Ectodermal cell (in vitro differentiated cells): ENCODE measurements around the gene SWAP70.
"Not testable (repeated sequence)": the region's sequence is repeated elsewhere in the genome, so short reads cannot be mapped to it uniquely, and the experiment has no call there.

ENCODE experiments used
- H3K27ac ChIP-seq: 2 replicates; pipeline ENCODE4 v1.7.0; 2013; ENCODE audit warnings: mild to moderate bottlenecking, low read depth, low read length; ENCODE audit not compliant: insufficient read depth, poor library complexity, severe bottlenecking
- H3K27me3 ChIP-seq: 2 replicates; pipeline ENCODE4 v1.7.0; 2013; ENCODE audit warnings: mild to moderate bottlenecking, low read length; ENCODE audit not compliant: insufficient read depth, control insufficient read depth, poor library complexity, severe bottlenecking
- H3K36me3 ChIP-seq: one replicate; pipeline ENCODE4 v1.7.0; 2013; ENCODE audit warnings: low read length; ENCODE audit not compliant: control insufficient read depth, insufficient read depth
- H3K4me1 ChIP-seq: one replicate; pipeline ENCODE4 v1.7.0; 2013; ENCODE audit warnings: low read length; ENCODE audit not compliant: control insufficient read depth, insufficient read depth
- H3K4me3 ChIP-seq: 2 replicates; pipeline ENCODE4 v1.7.0; 2013; ENCODE audit warnings: low read depth, low read length, control low read depth; ENCODE audit not compliant: insufficient read depth
- H3K9me3 ChIP-seq: 2 replicates; pipeline ENCODE4 v1.7.0; 2013; ENCODE audit warnings: mild to moderate bottlenecking, low read length, moderate library complexity; ENCODE audit not compliant: control insufficient read depth
- WGBS, 2 experiments: methylation state at CpG; one replicate each; pipeline ENCODE4 v1.1.7; 2013; ENCODE audit warnings: missing lambda C conversion rate in 2 of 2; 5-methylcytosine and 5-hydroxymethylcytosine counted together

The SWAP70 gene

GRCh38 chr11:9688716-9689511 is 25.0 kb downstream of the SWAP70 start:
- Histone ChIP-seq H3K4me1 (peaks cover 19% of the 10 kb centered on the region), H3K9me3 (no peaks in the 10 kb centered on the region), H3K27me3 (no peaks in the 10 kb centered on the region), H3K36me3 (no peaks in the 10 kb centered on the region), H3K4me3 (no peak overlapping the region), H3K27ac (no peak overlapping the region)
- 64 to 66% methylated on average over 7 of the region's 7 CpGs for WGBS, 2 experiments

GRCh38 chr11:9689721-9690120 is 25.8 kb downstream of the SWAP70 start:
- no peaks in the 10 kb centered on the region for H3K9me3 ChIP-seq
- H3K27me3 ChIP-seq: no peaks in the 10 kb centered on the region
- no peak overlapping the region for H3K4me3 ChIP-seq
- H3K27ac ChIP-seq: no peak overlapping the region
- no peaks in the 10 kb centered on the region for H3K36me3 ChIP-seq
- 80 to 83% methylated on average over 5 of the region's 5 CpGs for WGBS, 2 experiments
- peaks cover 19% of the 10 kb centered on the region for H3K4me1 ChIP-seq

GRCh38 chr11:9691865-9692264 is 28.0 kb downstream of the SWAP70 start:
- Histone ChIP-seq H3K36me3 (no peaks in the 10 kb centered on the region), H3K27me3 (no peaks in the 10 kb centered on the region), H3K27ac (no peak overlapping the region), H3K4me3 (no peak overlapping the region), H3K9me3 (no peaks in the 10 kb centered on the region), H3K4me1 (peaks cover 19% of the 10 kb centered on the region)

- Histone ChIP-seq H3K36me3 (no peaks in the 10 kb centered on the region), H3K4me1 (peaks cover 19% of the 10 kb centered on the region), H3K27ac (no peak overlapping the region), H3K4me3 (no peak overlapping the region), H3K27me3 (no peaks in the 10 kb centered on the region), H3K9me3 (no peaks in the 10 kb centered on the region)
- WGBS, 2 experiments: 89 to 96% methylated on average over 2 of the region's 2 CpGs
These were observed 28.8 kb downstream of the SWAP70 start for GRCh38 chr11:9692691-9693090.

- H3K27ac ChIP-seq: no peak overlapping the region
- H3K27me3 ChIP-seq: no peaks in the 10 kb centered on the region
- peaks cover 10% of the 10 kb centered on the region for H3K4me1 ChIP-seq
- 87 to 92% methylated on average over 2 of the region's 2 CpGs for WGBS, 2 experiments
- H3K36me3 ChIP-seq: no peaks in the 10 kb centered on the region
- H3K4me3 ChIP-seq: no peak overlapping the region
- H3K9me3 ChIP-seq: no peaks in the 10 kb centered on the region
These were observed 30.1 kb downstream of the SWAP70 start for GRCh38 chr11:9693801-9694553.

GRCh38 chr11:9695228-9695627 is 31.4 kb downstream of the SWAP70 start:
- not testable (repeated sequence) for H3K9me3 ChIP-seq, H3K4me3 ChIP-seq, H3K4me1 ChIP-seq, H3K27me3 ChIP-seq, H3K27ac ChIP-seq, H3K36me3 ChIP-seq
- WGBS, 2 experiments: 88 to 99% methylated on average over 8 of the region's 8 CpGs

GRCh38 chr11:9697766-9698165 is 33.9 kb downstream of the SWAP70 start:
- H3K36me3 ChIP-seq: no peaks in the 10 kb centered on the region
- no peaks in the 10 kb centered on the region for H3K27me3 ChIP-seq
- no peak overlapping the region for H3K4me3 ChIP-seq
- H3K9me3 ChIP-seq: no peaks in the 10 kb centered on the region
- no peak overlapping the region for H3K27ac ChIP-seq
- H3K4me1 ChIP-seq: no peaks in the 10 kb centered on the region
- WGBS, 2 experiments: 92 to 95% methylated on average over 4 of the region's 4 CpGs

GRCh38 chr11:9700105-9700801 is 36.4 kb downstream of the SWAP70 start:
- H3K4me1 ChIP-seq: no peaks in the 10 kb centered on the region
- no peaks in the 10 kb centered on the region for H3K9me3 ChIP-seq
- WGBS, 2 experiments: 93 to 99% methylated on average over 1 to 2 of the region's 2 CpGs
- H3K4me3 ChIP-seq: no peak overlapping the region
- H3K36me3 ChIP-seq: no peaks in the 10 kb centered on the region
- H3K27ac ChIP-seq: no peak overlapping the region
- no peaks in the 10 kb centered on the region for H3K27me3 ChIP-seq

- Histone ChIP-seq H3K27me3 (no peaks in the 10 kb centered on the region), H3K4me3 (no peak overlapping the region), H3K36me3 (no peaks in the 10 kb centered on the region), H3K4me1 (no peaks in the 10 kb centered on the region), H3K27ac (no peak overlapping the region), H3K9me3 (no peaks in the 10 kb centered on the region)
- 50% methylated on average over 1 of the region's 1 CpG; no CpG with 5 or more reads in 1 of the 2 experiments for WGBS, 2 experiments
These were observed 37.9 kb downstream of the SWAP70 start for GRCh38 chr11:9701799-9702198.

GRCh38 chr11:9703280-9703679 is 39.4 kb downstream of the SWAP70 start:
- Histone ChIP-seq H3K4me3 (no peak overlapping the region), H3K4me1 (no peaks in the 10 kb centered on the region), H3K27me3 (no peaks in the 10 kb centered on the region), H3K9me3 (no peaks in the 10 kb centered on the region), H3K27ac (no peak overlapping the region), H3K36me3 (no peaks in the 10 kb centered on the region)
- 89 to 90% methylated on average over 5 to 6 of the region's 6 CpGs for WGBS, 2 experiments
